K562 (cell line): ENCODE measurements around the gene GSTM5. TPM values are rescaled to one million over a fixed set of nuclear protein-coding genes. Genes with fewer than 3 reads are reported as not detected.

Experiments used
- ATAC-seq: fragments of 200-7000 bp; cut with Tn5 transposase; 3 replicates; pipeline ENCODE4 v1.9.1; 2020; ENCODE audit warnings: moderate library complexity
- BruUV-seq: library from RNA; stranded (reverse); fragments of 400-500 nt; replicated peaks from 2 replicates; lab custom pipeline; 2021; lab: Mats Ljungman, UMichigan
- CTCF ChIA-PET: fragments of 300-600 bp; formaldehyde crosslinking; extraction: SDS; loops from one replicate; lab custom pipeline; 2021; ENCODE audit warnings: low intra/inter-chr PET ratio; lab: Yijun Ruan, JAX
- POLR2A ChIA-PET: fragments of 300-600, 350-650 bp; sonication (Branson Sonifier 250); formaldehyde crosslinking; extraction: SDS; loops from one replicate; lab custom pipeline; 2021; ENCODE audit warnings: antibody characterized with exemption, inconsistent platforms; lab: Yijun Ruan, JAX
- DNase-seq, 4 experiments: peaks; one replicate each; pipeline versions ENCODE4 v3.0.0 to v3.0.0-alpha.2; 2011 to 2018; ENCODE audit warnings: low spot score in 3 of 4, mixed read lengths in 3 of 4; ENCODE audit errors: extremely low read depth in 1 of 4
- FAIRE-seq: peaks from 2 replicates; lab custom pipeline; 2011; peaks lifted over from hg19 to GRCh38; lab: Jason Lieb, UNC
- H2AFZ ChIP-seq: 2 replicates; pipeline ENCODE4 v1.6.0; 2011; ENCODE audit warnings: low read depth, low read length, control low read depth, inconsistent platforms
- H3K27ac ChIP-seq: fragments of 200-600 bp; 3 replicates; pipeline ENCODE4 v1.8.0; 2011; ENCODE audit warnings: low read depth, mild to moderate bottlenecking, control low read depth, inconsistent platforms, low read length, moderate library complexity, mixed read lengths; ENCODE audit errors: extremely low read depth
- H3K27me3 ChIP-seq, 2 experiments: fragments of 300-600 bp in 1 of 2; 2 replicates in 1 of 2; 3 replicates in 1 of 2; pipeline versions ENCODE4 v1.6.0 to v1.8.0; 2011; ENCODE audit warnings: inconsistent platforms in 2 of 2, low read length in 2 of 2, mild to moderate bottlenecking in 1 of 2, mixed read lengths in 1 of 2, moderate library complexity in 1 of 2; ENCODE audit not compliant: control insufficient read depth in 2 of 2, insufficient read depth in 2 of 2
- H3K36me3 ChIP-seq: fragments of 300-600 bp; 3 replicates; pipeline ENCODE4 v1.8.0; 2011; ENCODE audit warnings: mild to moderate bottlenecking, low read length, inconsistent platforms; ENCODE audit not compliant: control insufficient read depth, insufficient read depth
- H3K4me1 ChIP-seq, 2 experiments: fragments of 200-600 bp in 1 of 2; replicated peaks in 1 of 2; 2 replicates in 1 of 2; 3 replicates in 1 of 2; pipeline versions ENCODE4 v1.5.1 to v1.8.0; 2011; ENCODE audit warnings: inconsistent platforms in 2 of 2, low read length in 2 of 2, mild to moderate bottlenecking in 1 of 2, mixed read lengths in 1 of 2, moderate library complexity in 1 of 2; ENCODE audit not compliant: control insufficient read depth in 2 of 2, insufficient read depth in 2 of 2
- H3K4me2 ChIP-seq: 2 replicates; pipeline ENCODE4 v1.6.1; 2011; ENCODE audit warnings: low read length, control low read depth, inconsistent platforms, mixed read lengths; ENCODE audit not compliant: insufficient read depth
- H3K4me3 ChIP-seq: fragments of 200-600 bp; sonication (generic), shearing (Covaris generic); 2 replicates; pipeline ENCODE4 v1.5.1; 2016; ENCODE audit warnings: control low read depth, inconsistent platforms
- H3K79me2 ChIP-seq: fragments of 200-600 bp; 3 replicates; pipeline ENCODE4 v1.8.0; 2011; ENCODE audit warnings: low read length, inconsistent platforms; ENCODE audit not compliant: control insufficient read depth, insufficient read depth
- H3K9ac ChIP-seq, 2 experiments: 2 replicates each; pipeline versions ENCODE4 v1.6.0 to v1.6.1; 2011; ENCODE audit warnings: low read depth in 2 of 2, low read length in 2 of 2, control low read depth in 1 of 2, inconsistent platforms in 1 of 2, mild to moderate bottlenecking in 1 of 2, mixed read lengths in 1 of 2; ENCODE audit not compliant: insufficient read depth in 1 of 2
- H3K9me1 ChIP-seq: one replicate; pipeline ENCODE4 v1.6.0; 2011; ENCODE audit warnings: inconsistent platforms, mild to moderate bottlenecking, low read length, moderate library complexity; ENCODE audit not compliant: control insufficient read depth, insufficient read depth
- H3K9me3 ChIP-seq: replicated peaks from 2 replicates; pipeline ENCODE4 v1.5.1; 2011; ENCODE audit warnings: low read depth, low read length, inconsistent platforms; ENCODE audit not compliant: control insufficient read depth, insufficient read depth
- H4K20me1 ChIP-seq: replicated peaks from 2 replicates; pipeline ENCODE4 v1.6.1; 2011; ENCODE audit warnings: low read length, inconsistent platforms, mixed read lengths; ENCODE audit not compliant: control insufficient read depth, insufficient read depth
- MCM2 ChIP-seq: fragments of 450-650 bp; IDR thresholded peaks from 2 replicates; pipeline ENCODE4 v1.6.1; 2017; ENCODE audit warnings: low read depth, mild to moderate bottlenecking
- MIER1 ChIP-seq: fragments of 450-650 bp; IDR thresholded peaks from 2 replicates; pipeline ENCODE4 v1.6.1; 2016; ENCODE audit warnings: antibody characterized with exemption, mild to moderate bottlenecking, low read depth
- MNT ChIP-seq, 2 experiments: fragments of 450-650 bp; conservative IDR thresholded peaks; 2 replicates each; pipeline ENCODE4 v1.6.1; 2017; ENCODE audit warnings: mild to moderate bottlenecking in 2 of 2, moderate library complexity in 2 of 2
- NCOR1 ChIP-seq: fragments of 450-650 bp; IDR thresholded peaks from 2 replicates; pipeline ENCODE4 v1.6.1; 2016; ENCODE audit warnings: mild to moderate bottlenecking, moderate library complexity
- REST ChIP-seq, 2 experiments: fragments of 450-650 bp; formaldehyde crosslinking in 1 of 2; IDR thresholded peaks; 2 replicates each; pipeline versions ENCODE4 v1.4.0 to v1.6.1; 2014 to 2020; ENCODE audit warnings: mild to moderate bottlenecking in 2 of 2, borderline replicate concordance in 1 of 2, low read depth in 1 of 2
- SNAPC5 ChIP-seq: fragments of 250-450 bp; sonication (Bioruptor Pico); IDR thresholded peaks from 2 replicates; pipeline ENCODE4 v1.8.0; 2021; ENCODE audit warnings: moderate library complexity, mild to moderate bottlenecking, inconsistent platforms
- TAF15 ChIP-seq: fragments of 200-400 bp; formaldehyde crosslinking; IDR thresholded peaks from 2 replicates; pipeline ENCODE4 v1.6.1; 2017; ENCODE audit warnings: mild to moderate bottlenecking, low read depth, low read length, moderate library complexity
- ZNF175 ChIP-seq: fragments of 200-800 bp; sonication (Bioruptor generic); IDR thresholded peaks from 2 replicates; pipeline ENCODE4 v1.6.1; 2016; ENCODE audit warnings: low read depth, mild to moderate bottlenecking, missing genetic modification characterization, missing compliant biosample characterization
- ZNF217 ChIP-seq: sonication (generic); formaldehyde crosslinking; IDR thresholded peaks from 2 replicates; pipeline ENCODE4 v1.8.0; 2022; ENCODE audit warnings: mild to moderate bottlenecking, missing genetic modification reagents
- ZNF395 ChIP-seq: fragments of 200-800 bp; sonication (Bioruptor generic); IDR thresholded peaks from 2 replicates; pipeline ENCODE4 v1.6.1; 2017; ENCODE audit warnings: missing genetic modification characterization, missing compliant biosample characterization
- WGBS: fragments of 100-300 bp; shearing (Covaris generic); methylation state at CpG from one replicate; pipeline ENCODE4 v1.1.6; 2016; ENCODE audit warnings: low coverage, mixed read lengths; ENCODE audit not compliant: insufficient coverage; ENCODE audit errors: missing lambda C conversion rate; 5-methylcytosine and 5-hydroxymethylcytosine counted together
- in situ Hi-C: fragments of 300-500 bp; cut with MboI; formaldehyde crosslinking; loops from 4 replicates; pipeline ENCODE4 v1.15.0; 2018; ENCODE audit warnings: inconsistent platforms, mixed read lengths
- intact Hi-C: fragments of 100-400 bp; cut with micrococcal nuclease; formaldehyde crosslinking; loops from 2 replicates; pipeline ENCODE4 v1.14.2; 2022
- polyA plus RNA-seq, 8 experiments: library from polyadenylated mRNA; depleted of rRNA in 4 of 8; stranded (reverse) in 5 of 8; unstranded in 3 of 8; fragments of >200 nt; fragmentation: Nextera tagmentation in 2 of 8; fragmentation: Illumina TruSeq in 1 of 8; extraction: Ambion mirVana in 2 of 8; extraction: Trizol in 1 of 8; gene quantifications; 2 replicates each; pipeline versions ENCODE4 v1.2.1 to v1.2.3, GENCODE V29; 2011 to 2014; ENCODE audit warnings: inconsistent platforms in 1 of 8, missing spikeins in 1 of 8
- total RNA-seq, 7 experiments: library from RNA; depleted of rRNA in 6 of 7; stranded (reverse); fragments of >200 nt in 6 of 7; fragmentation: Illumina TruSeq in 2 of 7; extraction: Trizol in 2 of 7; gene quantifications; 2 replicates each; pipeline versions ENCODE4 v1.2.1 to v1.2.3, GENCODE V29; 2011 to 2021; ENCODE audit warnings: low replicate concordance in 1 of 7

The GSTM5 gene
- total and polyA plus RNA-seq, 9 of the 15 experiments (the other 6 are each of a cell fraction or from before 2014, with no cell fraction given) = not detected

- H2AFZ ChIP-seq = 0 out of 2 replicates have a peak overlapping the region, but pooled peaks have one; percentile 22
- WGBS = 4% methylated on average over 4 of the region's 4 CpGs
- intact Hi-C loops = no loop called here
- no peak for TF ChIP-seq ZNF217
- TF ChIP-seq REST (IDR thresholded peaks at IDR 0.05; ENCODE audit: borderline replicate concordance) = no peak
- no peak for TF ChIP-seq REST (CRISPR knock-in tag; IDR thresholded peaks at IDR 0.05; ENCODE audit: low read depth)
- no peak for TF ChIP-seq ZNF395 (CRISPR knock-in tag)
- no peak for TF ChIP-seq MCM2
- TF ChIP-seq SNAPC5 (CRISPR knock-in tag) = no peak
- no peak for TF ChIP-seq ZNF175 (CRISPR knock-in tag)
- TF ChIP-seq NCOR1 = peak; percentile 89
- TF ChIP-seq MNT (conservative IDR thresholded peaks at IDR 0.05) = peak in 1 of 2 experiments; percentile 50; a peak in 1 of 4 replicates
- TF ChIP-seq MIER1 = no peak
- TF ChIP-seq TAF15 = no peak
These were observed 13.5 kb downstream of the GSTM5 start for GRCh38 chr1:109725510-109725909.

More at GRCh38 chr1:109725510-109725909, 13.5 kb downstream of the GSTM5 start:
- H4K20me1 ChIP-seq = no peaks in the 10 kb centered on the region
- H3K36me3 ChIP-seq = no peaks in the 10 kb centered on the region
- H3K27me3 ChIP-seq = peaks cover 0 to under 1% of the 10 kb centered on the region in 2 experiments; a peak in 1 of 5 replicates
- BruUV-seq = no TSS peak
- H3K4me1 ChIP-seq = peaks cover 0 to 16% of the 10 kb centered on the region in 2 experiments; a peak in 3 of 5 replicates
- H3K27ac ChIP-seq = peak overlapping the region; percentile 15; the same call in 1 of the 3 replicates
- DNase-seq = peak; percentile 56 to 86 (median 64)
- no peak overlapping the region for H3K9ac ChIP-seq
- H3K9me3 ChIP-seq = peaks cover 11% of the 10 kb centered on the region
- CTCF ChIA-PET = no interaction called here
- H3K4me2 ChIP-seq = peak overlapping the region; percentile 48; the same call in 1 of the 2 replicates
- peak; percentile 80 for ATAC-seq
- peak; percentile 80 for FAIRE-seq
- no peak overlapping the region for H3K4me3 ChIP-seq
- POLR2A ChIA-PET = interaction anchor here (1.1 to 1.3 kb wide), 3 partner anchors 8 to 193 kb away, joined by 3 to 4 read pairs (median 3); no protein-coding TSS in a partner anchor
- H3K9me1 ChIP-seq = no peaks in the 10 kb centered on the region
- H3K79me2 ChIP-seq = no peaks in the 10 kb centered on the region
- in situ Hi-C loops = no loop called here
